ENCODE measurements around the gene LTN1.

Gene LTN1

GRCh38 chr21:28928578-28929420 lies 63.9 kb downstream of the LTN1 start:
- peak; percentile 55 for DNase-seq

DNA sequence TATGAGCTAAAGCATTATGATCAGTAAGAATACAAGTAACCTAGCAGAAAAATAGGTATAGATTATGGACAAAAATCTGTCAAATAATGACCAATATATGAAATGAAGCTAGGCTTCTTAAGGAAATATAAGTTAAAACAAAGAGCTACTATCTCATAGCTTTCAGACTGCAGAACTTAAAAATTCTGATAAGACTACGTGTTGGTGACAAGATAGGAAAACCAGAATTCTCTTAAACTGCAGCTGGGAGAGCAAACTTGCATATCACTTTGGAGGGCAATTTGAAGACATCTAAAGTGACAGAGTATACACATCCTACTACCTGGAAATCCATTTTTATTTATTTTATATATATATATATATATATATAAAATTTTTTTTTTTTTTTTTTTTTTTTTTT lies 65.5 kb downstream of the LTN1 start:
- peak; percentile 79 for DNase-seq

GRCh38 chr21:28923439-28923975 lies 69.2 kb downstream of the LTN1 start:
- DNase-seq = no peak

DNA sequence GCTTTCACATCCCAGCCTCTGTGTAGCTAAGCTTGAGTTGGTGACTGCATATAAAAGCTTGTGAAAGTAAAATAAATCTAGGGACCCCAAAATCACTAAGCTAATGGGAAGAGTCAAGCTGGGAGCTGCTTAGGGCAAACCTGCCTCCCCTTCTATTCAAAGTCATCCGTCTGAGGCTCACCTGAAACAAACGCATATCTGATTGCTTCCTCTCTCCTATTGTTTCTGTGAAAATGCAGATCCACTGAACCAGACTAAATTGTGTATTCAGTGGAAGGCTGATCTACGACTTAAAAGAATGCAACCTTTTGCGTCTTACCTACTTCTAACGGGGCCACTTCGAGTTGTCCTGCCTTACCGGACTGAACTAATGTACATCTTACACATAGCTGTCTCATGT lies 70.3 kb downstream of the LTN1 start:
- no peak for DNase-seq

- no peak for DNase-seq
Observed at GRCh38 chr21:28916150-28916893, 76.4 kb downstream of the LTN1 start.

DNA sequence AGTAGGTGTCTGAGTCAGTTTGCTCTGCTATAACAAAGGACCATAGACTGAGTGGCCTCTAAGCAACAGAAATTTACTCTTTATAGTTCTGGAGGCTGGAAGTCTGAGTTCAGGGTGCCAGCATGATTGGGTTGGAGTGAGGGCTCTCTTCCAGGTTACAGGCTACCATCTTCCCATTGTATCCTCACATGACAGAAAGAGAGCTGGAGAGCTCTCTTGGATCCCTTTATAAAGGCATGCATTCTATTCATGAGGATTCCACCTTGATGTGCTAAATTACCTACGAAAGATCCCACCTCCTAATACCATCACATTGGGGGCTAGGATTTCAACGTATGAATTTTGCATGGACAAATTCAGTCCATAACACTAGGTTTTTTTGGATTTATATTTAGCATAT lies 79.6 kb downstream of the LTN1 start:
- DNase-seq = no peak

GRCh38 chr21:28910280-28910887 lies 82.3 kb downstream of the LTN1 start:
- DNase-seq = no peak

- DNase-seq = no peak
Observed at GRCh38 chr21:28908351-28908750, 84.3 kb downstream of the LTN1 start.

DNA sequence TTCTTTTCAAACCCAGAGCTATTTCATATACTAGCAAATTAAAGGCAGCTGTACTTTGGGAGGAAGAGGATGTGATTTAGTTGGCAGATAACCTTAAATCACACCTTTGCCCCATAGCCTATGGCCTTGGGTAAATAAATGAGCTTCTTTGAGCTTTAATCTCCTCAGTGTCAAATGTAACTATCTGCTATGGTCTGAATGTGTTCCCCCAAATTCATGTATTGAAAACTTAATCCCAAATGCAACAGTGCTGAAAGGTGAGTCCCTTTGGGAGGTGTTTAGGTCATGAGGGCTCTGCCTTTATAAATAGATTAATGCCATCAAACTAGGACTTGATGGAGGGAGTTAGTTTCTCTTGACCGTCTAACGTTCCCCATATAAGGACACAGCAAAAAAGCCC lies 85.8 kb downstream of the LTN1 start:
- DNase-seq = no peak

GRCh38 chr21:28906236-28906635 lies 86.4 kb downstream of the LTN1 start:
- DNase-seq = no peak

- no peak for DNase-seq
Observed at GRCh38 chr21:28904961-28905435, 87.7 kb downstream of the LTN1 start.

DNA sequence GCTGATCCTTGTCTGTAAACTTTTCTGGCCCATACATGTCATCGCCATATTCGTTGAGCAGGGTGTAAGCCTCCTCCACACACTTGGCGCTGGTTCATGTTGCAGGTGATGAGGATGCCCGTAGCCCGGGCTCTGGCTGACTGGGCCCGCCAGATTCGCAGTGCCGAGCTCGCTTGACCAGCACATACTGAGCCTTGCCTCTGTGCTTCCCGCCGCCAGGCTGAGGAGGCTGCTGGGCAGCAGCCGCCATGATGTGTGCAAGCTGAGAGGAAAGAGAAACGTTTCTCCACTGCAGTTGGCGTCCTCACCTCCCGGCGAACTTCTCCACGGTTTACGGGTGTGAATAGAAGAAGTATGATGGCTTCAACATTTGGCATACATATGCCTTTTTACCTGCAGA lies 89.2 kb downstream of the LTN1 start:
- no peak for DNase-seq

DNA sequence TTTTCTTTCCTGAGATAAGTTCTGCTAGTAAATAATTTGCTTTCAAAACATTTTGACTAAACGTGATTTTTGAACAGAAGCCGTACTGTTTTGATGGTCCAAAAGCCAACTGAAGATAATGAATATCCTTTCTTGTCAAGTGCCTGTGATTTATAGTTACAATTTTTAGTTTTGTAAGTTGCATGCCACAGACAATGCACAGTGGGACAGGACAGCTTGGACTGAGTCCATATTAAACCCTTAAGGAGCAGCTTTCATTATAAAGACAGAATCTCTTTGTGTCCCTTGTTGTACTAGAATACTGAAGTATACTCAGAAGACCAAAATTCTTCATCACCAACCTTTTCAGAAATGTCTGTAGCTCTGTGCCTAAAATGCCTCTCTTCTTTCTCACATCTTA lies 92.2 kb downstream of the LTN1 start:
- no peak for DNase-seq

DNA sequence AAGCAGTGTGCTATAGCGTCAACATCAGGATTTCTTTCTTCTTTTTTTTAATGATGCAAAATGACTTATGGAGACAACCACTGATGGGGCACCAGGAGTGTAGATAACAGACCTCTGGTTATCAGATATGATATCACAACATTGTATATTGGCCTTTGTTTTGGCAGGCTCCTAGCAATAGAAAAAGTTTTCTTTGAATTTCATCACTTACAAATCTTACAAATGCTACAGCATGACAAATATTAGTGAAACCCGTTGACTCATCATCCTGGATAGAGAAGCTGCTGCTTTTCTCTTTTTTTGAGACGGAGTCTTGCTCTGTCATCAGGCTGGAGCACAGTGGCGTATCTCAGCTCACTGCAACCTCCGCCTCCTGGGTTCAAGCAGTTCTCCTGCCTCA lies 92.9 kb downstream of the LTN1 start:
- no peak for DNase-seq

GRCh38 chr21:28899220-28899619 lies 93.5 kb downstream of the LTN1 start:
- no peak for DNase-seq

DNA sequence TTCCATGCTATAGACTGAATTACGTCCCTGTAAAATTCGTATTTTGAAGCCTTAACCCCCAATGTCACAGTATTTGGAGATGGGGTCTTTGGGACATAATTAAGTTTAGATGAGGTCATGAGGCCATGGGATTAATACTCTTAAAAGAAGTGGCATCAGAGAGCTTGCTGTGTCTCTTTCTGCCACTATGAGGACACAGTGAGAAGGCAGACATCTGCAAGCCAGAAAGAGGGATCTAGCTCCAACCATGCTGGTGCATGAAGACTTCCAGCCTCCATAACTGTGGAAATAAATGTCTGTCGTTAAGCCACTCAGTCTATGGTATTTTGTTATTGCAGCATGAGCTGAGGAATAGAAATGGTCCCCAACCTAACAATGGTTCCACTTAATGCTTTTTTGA lies 99.0 kb downstream of the LTN1 start:
- no peak for DNase-seq

- no peak for DNase-seq
Observed at GRCh38 chr21:28892199-28893111, 100.2 kb downstream of the LTN1 start.

DNA sequence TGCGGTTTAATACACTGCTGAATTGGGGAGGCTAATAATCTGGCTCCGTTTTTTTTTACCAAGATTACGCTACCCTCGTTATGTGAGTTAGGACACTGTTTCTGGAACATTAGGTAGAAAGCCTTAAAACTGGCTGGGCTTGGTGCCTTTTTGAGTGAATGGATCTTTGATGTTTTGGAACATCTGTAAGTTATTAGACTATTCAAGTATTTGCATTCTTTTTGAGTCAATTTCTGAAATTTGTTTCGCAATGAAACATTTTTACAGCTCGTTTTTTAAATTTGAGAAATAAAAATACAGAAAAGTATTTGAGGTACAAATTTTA lies 106.9 kb downstream of the LTN1 start:
- DNase-seq = peak; percentile 16

GRCh38 chr21:28884976-28885852 lies 107.5 kb downstream of the LTN1 start:
- peak; percentile 93 for DNase-seq

DNA sequence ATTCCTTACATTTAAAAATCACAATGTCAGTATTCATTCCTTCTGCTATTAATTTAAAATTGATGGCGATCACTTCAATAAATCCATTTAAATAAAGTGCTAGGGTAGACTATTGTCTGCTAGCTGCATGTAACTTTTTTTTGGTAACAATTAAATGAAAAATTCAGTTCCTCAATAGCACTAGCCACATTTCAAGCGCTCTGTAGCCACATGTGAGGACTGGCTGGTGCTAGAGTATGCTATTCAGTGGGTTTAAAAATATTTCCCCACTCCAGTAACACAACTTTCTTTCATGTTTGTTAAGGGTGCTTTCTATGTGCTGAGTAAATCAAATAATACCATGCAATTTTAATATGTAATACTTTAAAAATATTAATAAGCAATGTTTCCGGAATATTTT lies 108.2 kb downstream of the LTN1 start:
- peak; percentile 71 for DNase-seq

DNA sequence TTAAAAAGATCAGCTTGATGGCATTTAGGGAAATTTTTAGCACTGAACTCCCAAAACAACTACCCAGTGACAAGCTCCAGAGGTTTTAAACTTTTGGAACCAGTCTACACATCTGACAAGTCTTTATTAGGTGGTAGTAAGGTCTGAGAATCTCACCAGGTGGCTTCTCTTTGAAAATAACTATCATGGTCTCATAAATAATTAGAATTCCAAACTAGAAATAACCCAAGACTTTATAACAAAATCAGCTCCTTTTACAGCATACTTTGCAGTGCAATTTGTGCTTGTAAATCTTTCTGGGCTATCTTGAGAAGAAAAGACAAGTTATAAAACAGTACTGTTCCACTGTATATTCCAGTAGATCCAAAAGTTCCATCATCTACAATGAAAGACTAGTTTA lies 108.7 kb downstream of the LTN1 start:
- DNase-seq = peak; percentile 37

GRCh38 chr21:28882345-28882744 lies 110.3 kb downstream of the LTN1 start:
- no peak for DNase-seq

Data from hematopoietic multipotent progenitor cell treated with erythropoietin and hydrocortisone succinate and interleukin-3 and kit ligand, for 8 days (in vitro differentiated cells).